Measurements from ENCODE around the gene ZER1. TPM values are rescaled to one million over a fixed set of nuclear protein-coding genes. Genes with fewer than 3 reads are reported as not detected.
A peak's percentile ranks its signal among the peaks of the same experiment; 100 is the strongest.

Gene ZER1
- polyA plus RNA-seq, 3 donors = 16.1 to 25.6 (median 18.0) TPM

GRCh38 chr9:128729302-128729701 is 42.4 kb downstream of the ZER1 start:
- intact Hi-C loops (cut with micrococcal nuclease) = loop anchor here in 1 of 2 donors (10.0 kb wide), 1 partner anchor 215 kb away; the partner anchor contains the start of genes DOLK and NUP188

GRCh38 chr9:128728298-128728697 is 43.4 kb downstream of the ZER1 start:
- H3K27me3 ChIP-seq (ENCODE audit: control insufficient read depth in 2 of 2, insufficient read depth in 2 of 2, low read length in 2 of 2) = no peaks in the 10 kb centered on the region
- Mint-ChIP-seq H3K9me3 (peaks cover 0 to 3% (median 0%) of the 10 kb centered on the region in 7 donors), H3K4me3 (no peak overlapping the region), H3K4me1 (peaks cover 16% of the 10 kb centered on the region), H3K27me3 (ENCODE audit: low read depth in 3 of 3) (peaks cover 0 to 2% (median 0%) of the 10 kb centered on the region in 3 donors), H3K36me3 (peaks cover 15 to 31% of the 10 kb centered on the region in 2 donors), H3K27ac (no peak overlapping the region)
- no peak overlapping the region for H2AFZ ChIP-seq (ENCODE audit: insufficient read depth, low read depth, low read length, poor library complexity, severe bottlenecking)
- intact Hi-C loops (cut with micrococcal nuclease) = loop anchor here in 1 of 2 donors (10.0 kb wide), 1 partner anchor 217 kb away; the partner anchor contains the start of genes DOLK and NUP188
- no peak overlapping the region for H3K27ac ChIP-seq (ENCODE audit: low read depth in 1 of 2, low read length in 2 of 2)
- WGBS (ENCODE audit: insufficient coverage) = 92% methylated on average over 6 of the region's 7 CpGs
- no peak for TF ChIP-seq CTCF (IDR thresholded peaks at IDR 0.05)
- H3K4me1 ChIP-seq (ENCODE audit: control insufficient read depth in 1 of 2, insufficient read depth in 2 of 2, low read length in 2 of 2) = peaks cover 13 to 16% of the 10 kb centered on the region in 2 donors
- H3K9me3 ChIP-seq (replicated peaks in 1 of 2; ENCODE audit: control insufficient read depth in 1 of 2, insufficient read depth in 1 of 2, low read length in 2 of 2) = no peaks in the 10 kb centered on the region
- H3K79me2 ChIP-seq (ENCODE audit: insufficient read depth, low read length) = peaks cover 10% of the 10 kb centered on the region
- no peak overlapping the region for H3K4me2 ChIP-seq (replicated peaks; ENCODE audit: extremely low read depth, low read length, poor library complexity, severe bottlenecking)
- H3K9ac ChIP-seq (ENCODE audit: insufficient read depth, low read length, poor library complexity, severe bottlenecking) = no peak overlapping the region
- no peaks in the 10 kb centered on the region for H4K20me1 ChIP-seq (ENCODE audit: insufficient read depth, low read length)
- DNase-seq = no peak
- H3K36me3 ChIP-seq (replicated peaks in 1 of 2; ENCODE audit: control insufficient read depth in 1 of 2, insufficient read depth in 2 of 2, low read length in 2 of 2) = peaks cover 9 to 16% of the 10 kb centered on the region in 2 donors
- no peak overlapping the region for H3K4me3 ChIP-seq (replicated peaks in 1 of 3; ENCODE audit: low read depth in 2 of 3, low read length in 3 of 3)

More at GRCh38 chr9:128729302-128729701, 42.4 kb downstream of the ZER1 start:
- peaks cover 12% of the 10 kb centered on the region for H3K4me1 Mint-ChIP-seq
- peaks cover 0 to 3% (median 0%) of the 10 kb centered on the region in 7 donors for H3K9me3 Mint-ChIP-seq
- Histone ChIP-seq H4K20me1 (ENCODE audit: insufficient read depth, low read length) (no peaks in the 10 kb centered on the region), H3K36me3 (replicated peaks in 1 of 2; ENCODE audit: control insufficient read depth in 1 of 2, insufficient read depth in 2 of 2, low read length in 2 of 2) (peaks cover 9 to 17% of the 10 kb centered on the region in 2 donors), H3K79me2 (ENCODE audit: insufficient read depth, low read length) (peaks cover 3% of the 10 kb centered on the region), H3K9me3 (replicated peaks in 1 of 2; ENCODE audit: control insufficient read depth in 1 of 2, insufficient read depth in 1 of 2, low read length in 2 of 2) (no peaks in the 10 kb centered on the region), H3K4me3 (replicated peaks in 1 of 3; ENCODE audit: low read depth in 2 of 3, low read length in 3 of 3) (no peak overlapping the region), H3K4me2 (replicated peaks; ENCODE audit: extremely low read depth, low read length, poor library complexity, severe bottlenecking) (no peak overlapping the region), H3K4me1 (ENCODE audit: control insufficient read depth in 1 of 2, insufficient read depth in 2 of 2, low read length in 2 of 2) (peaks cover 7 to 8% of the 10 kb centered on the region in 2 donors), H2AFZ (ENCODE audit: insufficient read depth, low read depth, low read length, poor library complexity, severe bottlenecking) (no peak overlapping the region), H3K27ac (ENCODE audit: low read depth in 1 of 2, low read length in 2 of 2) (no peak overlapping the region), H3K27me3 (ENCODE audit: control insufficient read depth in 2 of 2, insufficient read depth in 2 of 2, low read length in 2 of 2) (no peaks in the 10 kb centered on the region), H3K9ac (ENCODE audit: insufficient read depth, low read length, poor library complexity, severe bottlenecking) (no peak overlapping the region)
- H3K4me3 Mint-ChIP-seq = no peak overlapping the region
- no peak for TF ChIP-seq CTCF (IDR thresholded peaks at IDR 0.05)
- peaks cover 0 to 2% (median 0%) of the 10 kb centered on the region in 3 donors for H3K27me3 Mint-ChIP-seq (ENCODE audit: low read depth in 3 of 3)
- peak overlapping the region in 1 of 7 donors; percentile 57 for H3K27ac Mint-ChIP-seq
- peaks cover 15 to 36% of the 10 kb centered on the region in 2 donors for H3K36me3 Mint-ChIP-seq
- 87% methylated on average over 2 of the region's 5 CpGs for WGBS (ENCODE audit: insufficient coverage)
- no peak for DNase-seq

Data from CD14-positive monocyte (primary cell).